Neural cell (in vitro differentiated cells): ENCODE data around the gene PSMC3.

ENCODE experiments used
- CTCF ChIP-seq: fragments of 450-650 bp; IDR thresholded peaks from 2 replicates; pipeline ENCODE4 v1.5.1; 2014; ENCODE audit warnings: antibody characterized with exemption, mild to moderate bottlenecking, moderate library complexity; ENCODE audit not compliant: poor library complexity, severe bottlenecking
- EP300 ChIP-seq: fragments of 450-650 bp; conservative IDR thresholded peaks from 2 replicates; pipeline ENCODE4 v1.6.1; 2014; ENCODE audit warnings: antibody characterized with exemption, mild to moderate bottlenecking, moderate library complexity; ENCODE audit not compliant: poor library complexity, severe bottlenecking
- EZH2 ChIP-seq: fragments of 200-600, 300-800 bp; shearing (Covaris generic), sonication (generic); IDR thresholded peaks from 2 replicates; pipeline ENCODE4 v1.6.1; 2014; ENCODE audit warnings: antibody characterized with exemption, low read length, borderline replicate concordance, mild to moderate bottlenecking; ENCODE audit not compliant: insufficient read depth, poor library complexity, severe bottlenecking
- MXI1 ChIP-seq: fragments of 450-650 bp; conservative IDR thresholded peaks from 2 replicates; pipeline ENCODE4 v1.6.1; 2014; ENCODE audit warnings: antibody characterized with exemption, mild to moderate bottlenecking; ENCODE audit not compliant: poor library complexity, severe bottlenecking
- POLR2AphosphoS5 ChIP-seq: IDR thresholded peaks from 2 replicates; pipeline ENCODE4 v1.6.1; 2012
- RAD21 ChIP-seq: fragments of 450-650 bp; conservative IDR thresholded peaks from 2 replicates; pipeline ENCODE4 v1.6.1; 2014; ENCODE audit warnings: antibody characterized with exemption, mild to moderate bottlenecking, moderate library complexity
- REST ChIP-seq: IDR thresholded peaks from 2 replicates; pipeline ENCODE4 v1.6.1; 2012; ENCODE audit warnings: borderline replicate concordance
- SMC3 ChIP-seq: fragments of 450-650 bp; conservative IDR thresholded peaks from 2 replicates; pipeline ENCODE4 v1.6.1; 2014; ENCODE audit warnings: antibody characterized with exemption, mild to moderate bottlenecking, moderate library complexity; ENCODE audit not compliant: poor library complexity

- TF ChIP-seq RAD21 (no peak), EP300 (no peak), POLR2AphosphoS5 (no peak), CTCF (no peak), REST (no peak), EZH2 (no peak), SMC3 (no peak), MXI1 (no peak)
Observed at GRCh38 chr11:47384498-47384897, 41.7 kb downstream of the PSMC3 start.
